GM10266 (cell line): ENCODE measurements around the gene NUCKS1.

Source experiments
- DNase-seq: peaks from one replicate; pipeline ENCODE4 v3.0.0; 2012; ENCODE audit errors: extremely low spot score
- CTCF ChIP-seq: IDR thresholded peaks from 2 replicates; pipeline ENCODE4 v1.5.1; 2012; ENCODE audit warnings: mild to moderate bottlenecking, low read depth; ENCODE audit not compliant: control insufficient read depth, insufficient read depth; ENCODE audit errors: missing control alignments

The NUCKS1 gene

GRCh38 chr1:205669341-205670149 is 80.4 kb downstream of the NUCKS1 start:
- no peak for TF ChIP-seq CTCF
- DNase-seq: peak; percentile 71

- TF ChIP-seq CTCF: peak; percentile 44
- peak; percentile 78 for DNase-seq
Measured at GRCh38 chr1:205668951-205669340, 81.0 kb downstream of the NUCKS1 start.

- no peak for TF ChIP-seq CTCF
- peak; percentile 20 for DNase-seq
Measured at GRCh38 chr1:205667909-205668643, 81.9 kb downstream of the NUCKS1 start.

- TF ChIP-seq CTCF: no peak
- no peak for DNase-seq
Measured at GRCh38 chr1:205666372-205667166, 83.4 kb downstream of the NUCKS1 start.

- peak; percentile 37 for DNase-seq
Measured at GRCh38 chr1:205665201-205666045, 84.6 kb downstream of the NUCKS1 start.

More at GRCh38 chr1:205665201-205666045, 84.6 kb downstream of the NUCKS1 start:
- TF ChIP-seq CTCF: no peak
